H4 (cell line): ENCODE measurements around the gene WDFY2. TPM values are rescaled to one million over a fixed set of nuclear protein-coding genes. Genes with fewer than 3 reads are reported as not detected.

Source experiments
- DNase-seq: peaks from one replicate; pipeline ENCODE4 v3.0.0-alpha.2; 2015; ENCODE audit warnings: low spot score
- total RNA-seq: library from RNA; depleted of rRNA; stranded (reverse); fragments of >200 nt; shearing (Covaris generic); gene quantifications from 2 replicates; pipeline ENCODE4 v1.2.3, GENCODE V29; 2014; rRNA removed

Gene WDFY2
- total RNA-seq, 1 experiment from 2014 or later: 1.3 TPM

- DNase-seq: no peak
Measured at GRCh38 chr13:51816604-51817249, 232.5 kb downstream of the WDFY2 start.

Other genes starting within 250 kb of the WDFY2 start
- gene SERPINE3, start 244.8 kb upstream of the WDFY2 start, total RNA-seq: not detected in 2 replicates
- 18.6 and 21.0 TPM in 2 replicates for gene INTS6, start 131.4 kb upstream of the WDFY2 start, total RNA-seq
- gene DHRS12, start 219.7 kb downstream of the WDFY2 start, total RNA-seq: 0.27 and 2.7 TPM in 2 replicates